ENCODE data around the gene SZT2.

The SZT2 gene

GRCh38 chr1:43352351-43352705, 37.4 kb upstream of the SZT2 start:
- Histone ChIP-seq H4K20me1 (ENCODE audit: control insufficient read depth, insufficient read depth, low read depth, low read length) (no peaks in the 10 kb centered on the region), H3F3A (ENCODE audit: control insufficient read depth, insufficient read depth) (no peaks in the 10 kb centered on the region), H3K9me3 (ENCODE audit: control insufficient read depth, insufficient read depth, low read length) (no peaks in the 10 kb centered on the region), H3K4me2 (ENCODE audit: low read length) (no peak overlapping the region), H3K4me3 (ENCODE audit: low read length) (no peak overlapping the region), H3K79me2 (ENCODE audit: control insufficient read depth, low read length) (no peaks in the 10 kb centered on the region), H3K4me1 (ENCODE audit: control insufficient read depth, low read length) (no peaks in the 10 kb centered on the region), H3K27ac (ENCODE audit: low read depth, low read length) (no peak overlapping the region), H3K36me3 (ENCODE audit: control insufficient read depth, low read length) (no peaks in the 10 kb centered on the region), H3K27me3 (ENCODE audit: control insufficient read depth, low read length) (no peaks in the 10 kb centered on the region), H3K9me2 (replicated peaks; ENCODE audit: control insufficient read depth, low read length) (no peaks in the 10 kb centered on the region)
- TF ChIP-seq EZH2phosphoT487 (IDR thresholded peaks at IDR 0.05; ENCODE audit: borderline replicate concordance, low read length) = no peak
- TF ChIP-seq CTCF (IDR thresholded peaks at IDR 0.05; ENCODE audit: low read depth, low read length, poor library complexity, severe bottlenecking) = no peak

DNA sequence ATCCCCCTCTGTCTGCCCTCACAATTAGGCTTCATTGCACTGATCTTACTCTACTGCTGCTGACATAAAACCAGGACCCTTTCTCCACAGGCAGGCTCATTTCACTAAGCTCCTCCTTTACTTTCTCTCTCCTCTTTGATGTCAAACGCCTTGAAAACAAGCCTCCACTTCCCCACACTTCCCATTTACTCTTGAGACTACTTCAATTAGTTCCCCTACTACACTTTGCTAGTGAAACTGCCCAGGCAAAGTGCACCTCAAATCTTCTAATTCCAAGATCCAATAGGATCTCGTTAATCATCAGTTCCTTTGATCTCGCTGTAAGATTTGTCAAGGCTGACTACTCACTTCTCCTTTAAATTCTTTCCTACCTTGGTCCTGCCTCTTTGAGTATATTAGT, 36.8 kb upstream of the SZT2 start:
- no peaks in the 10 kb centered on the region for H3K9me2 ChIP-seq (replicated peaks; ENCODE audit: control insufficient read depth, low read length)
- H3K36me3 ChIP-seq (ENCODE audit: control insufficient read depth, low read length) = no peaks in the 10 kb centered on the region
- H3K4me1 ChIP-seq (ENCODE audit: control insufficient read depth, low read length) = peaks cover 3% of the 10 kb centered on the region
- no peaks in the 10 kb centered on the region for H4K20me1 ChIP-seq (ENCODE audit: control insufficient read depth, insufficient read depth, low read depth, low read length)
- H3F3A ChIP-seq (ENCODE audit: control insufficient read depth, insufficient read depth) = no peaks in the 10 kb centered on the region
- H3K4me2 ChIP-seq (ENCODE audit: low read length) = no peak overlapping the region
- H3K27me3 ChIP-seq (ENCODE audit: control insufficient read depth, low read length) = no peaks in the 10 kb centered on the region
- TF ChIP-seq EZH2phosphoT487 (IDR thresholded peaks at IDR 0.05; ENCODE audit: borderline replicate concordance, low read length) (no peak), CTCF (IDR thresholded peaks at IDR 0.05; ENCODE audit: low read depth, low read length, poor library complexity, severe bottlenecking) (no peak)
- H3K9me3 ChIP-seq (ENCODE audit: control insufficient read depth, insufficient read depth, low read length) = no peaks in the 10 kb centered on the region
- H3K79me2 ChIP-seq (ENCODE audit: control insufficient read depth, low read length) = peaks cover 2% of the 10 kb centered on the region; the same call in 1 of the 2 replicates
- H3K4me3 ChIP-seq (ENCODE audit: low read length) = no peak overlapping the region
- no peak overlapping the region for H3K27ac ChIP-seq (ENCODE audit: low read depth, low read length)

DNA sequence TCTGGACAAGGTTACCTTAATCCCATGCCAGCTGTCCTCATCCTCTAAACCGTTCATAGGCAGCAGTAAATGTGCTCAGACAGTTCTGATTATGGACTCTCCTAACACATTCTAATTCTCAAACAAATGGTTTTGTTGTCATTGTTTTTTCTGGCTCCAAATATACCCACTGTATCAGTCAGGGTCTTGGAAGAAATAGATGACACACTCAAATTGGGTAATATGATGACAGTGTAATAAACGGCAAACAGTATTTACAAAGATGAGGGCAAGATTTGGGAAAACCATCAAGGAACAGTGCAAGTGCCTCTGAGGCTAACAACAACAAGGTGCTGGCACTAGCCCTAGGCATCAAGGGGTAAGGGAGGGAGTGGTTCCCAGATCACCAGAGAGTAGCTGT, 35.2 kb upstream of the SZT2 start:
- H3K9me2 ChIP-seq (replicated peaks; ENCODE audit: control insufficient read depth, low read length) = no peaks in the 10 kb centered on the region
- peaks cover 6% of the 10 kb centered on the region for H3K4me1 ChIP-seq (ENCODE audit: control insufficient read depth, low read length)
- H3K36me3 ChIP-seq (ENCODE audit: control insufficient read depth, low read length) = peaks cover 6% of the 10 kb centered on the region
- no peak overlapping the region for H3K4me3 ChIP-seq (ENCODE audit: low read length)
- no peaks in the 10 kb centered on the region for H3K27me3 ChIP-seq (ENCODE audit: control insufficient read depth, low read length)
- peaks cover 11% of the 10 kb centered on the region for H3K79me2 ChIP-seq (ENCODE audit: control insufficient read depth, low read length)
- no peaks in the 10 kb centered on the region for H3F3A ChIP-seq (ENCODE audit: control insufficient read depth, insufficient read depth)
- H3K4me2 ChIP-seq (ENCODE audit: low read length) = no peak overlapping the region
- no peaks in the 10 kb centered on the region for H4K20me1 ChIP-seq (ENCODE audit: control insufficient read depth, insufficient read depth, low read depth, low read length)
- no peaks in the 10 kb centered on the region for H3K9me3 ChIP-seq (ENCODE audit: control insufficient read depth, insufficient read depth, low read length)
- TF ChIP-seq EZH2phosphoT487 (IDR thresholded peaks at IDR 0.05; ENCODE audit: borderline replicate concordance, low read length) (no peak), CTCF (IDR thresholded peaks at IDR 0.05; ENCODE audit: low read depth, low read length, poor library complexity, severe bottlenecking) (no peak)
- H3K27ac ChIP-seq (ENCODE audit: low read depth, low read length) = no peak overlapping the region

GRCh38 chr1:43354936-43355335, 34.8 kb upstream of the SZT2 start:
- Histone ChIP-seq H3K79me2 (ENCODE audit: control insufficient read depth, low read length) (peaks cover 15% of the 10 kb centered on the region), H3F3A (ENCODE audit: control insufficient read depth, insufficient read depth) (no peaks in the 10 kb centered on the region), H3K4me1 (ENCODE audit: control insufficient read depth, low read length) (peaks cover 10% of the 10 kb centered on the region), H3K27ac (ENCODE audit: low read depth, low read length) (no peak overlapping the region), H3K4me3 (ENCODE audit: low read length) (no peak overlapping the region), H3K27me3 (ENCODE audit: control insufficient read depth, low read length) (no peaks in the 10 kb centered on the region), H3K9me3 (ENCODE audit: control insufficient read depth, insufficient read depth, low read length) (no peaks in the 10 kb centered on the region), H3K36me3 (ENCODE audit: control insufficient read depth, low read length) (peaks cover 11% of the 10 kb centered on the region), H4K20me1 (ENCODE audit: control insufficient read depth, insufficient read depth, low read depth, low read length) (peaks cover 4% of the 10 kb centered on the region; the same call in 1 of the 2 replicates), H3K4me2 (ENCODE audit: low read length) (no peak overlapping the region), H3K9me2 (replicated peaks; ENCODE audit: control insufficient read depth, low read length) (no peaks in the 10 kb centered on the region)
- TF ChIP-seq CTCF (IDR thresholded peaks at IDR 0.05; ENCODE audit: low read depth, low read length, poor library complexity, severe bottlenecking) = no peak
- no peak for TF ChIP-seq EZH2phosphoT487 (IDR thresholded peaks at IDR 0.05; ENCODE audit: borderline replicate concordance, low read length)

Data from DOHH2 (cell line).